Stimulated activated CD4-positive, alpha-beta T cell treated with anti-CD3 and anti-CD28 coated beads, Interleukin-4, amount 100 ng/mL, for 4 hours (primary cell): ENCODE measurements around the gene SDHD.
A peak's percentile ranks its signal among the peaks of the same experiment; 100 is the strongest.
"Not testable (repeated sequence)": the region's sequence is repeated elsewhere in the genome, so short reads cannot be mapped to it uniquely, and the experiment has no call there.

Experiments used
- DNase-seq, 2 experiments: peaks; one replicate each; pipeline ENCODE4 v3.0.0-alpha.2; 2020

Gene SDHD

DNA sequence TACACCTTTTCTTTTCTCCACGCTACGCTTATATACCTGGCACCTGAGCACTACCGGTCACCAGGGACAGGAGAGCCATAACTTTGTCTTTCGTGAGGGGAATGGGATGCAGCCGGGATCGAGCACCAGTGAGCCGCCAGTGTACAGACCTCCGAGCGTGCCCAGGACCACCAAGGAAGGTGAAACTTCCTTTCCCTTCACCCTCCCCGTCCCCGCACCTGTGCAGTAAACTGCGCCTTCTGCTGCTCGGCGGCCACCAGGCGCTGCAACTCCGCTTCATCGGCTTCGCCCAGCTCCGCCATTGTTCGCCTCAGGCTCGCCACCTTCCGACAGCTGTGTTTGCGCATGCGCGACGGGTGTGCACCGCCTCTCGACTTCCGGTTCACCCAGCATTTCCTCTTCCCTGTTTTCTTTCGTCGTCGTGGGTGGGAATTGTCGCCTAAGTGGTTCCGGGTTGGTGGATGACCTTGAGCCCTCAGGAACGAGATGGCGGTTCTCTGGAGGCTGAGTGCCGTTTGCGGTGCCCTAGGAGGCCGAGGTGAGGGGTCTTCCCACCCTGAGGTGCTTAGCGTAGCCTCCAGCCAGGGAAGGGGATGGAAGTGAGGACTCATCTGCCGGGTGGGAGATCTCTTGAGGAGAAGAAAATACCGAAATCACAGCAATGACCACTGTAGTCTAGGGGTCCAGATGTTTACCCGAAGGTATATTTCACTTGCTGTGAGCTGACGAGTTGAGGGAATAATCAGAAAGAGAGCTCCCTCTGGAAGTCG is at the start of gene SDHD, which contains the start of gene TIMM8B:
TSS of gene SDHD (plus strand) at position 452 of the 770 bp plus-strand sequence. CDS start at position 487, 35 bp downstream.
TSS of gene TIMM8B (minus strand) at position 335 of the 770 bp plus-strand sequence. CDS start at position 302, 33 bp downstream.
- DNase-seq = peak; percentile 89 to 94

DNA sequence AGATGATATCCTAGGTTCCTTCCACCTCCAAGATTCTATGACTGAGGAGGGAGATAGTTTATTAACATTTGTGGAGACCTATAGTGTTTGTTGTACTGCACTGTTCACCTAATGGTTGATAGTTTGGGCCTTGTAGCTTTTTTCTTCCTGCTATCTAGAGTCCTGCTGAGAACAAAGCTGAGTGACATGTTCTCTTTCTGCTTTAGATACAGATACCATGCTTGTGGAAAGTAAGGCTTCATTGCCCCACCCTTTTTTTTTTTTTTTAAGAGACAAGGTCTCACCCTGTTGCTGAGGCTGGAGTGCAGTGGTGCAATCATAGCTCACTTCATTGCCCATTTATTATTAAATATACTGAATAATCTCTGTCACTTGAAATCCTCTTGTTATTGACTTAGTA is 49.1 kb upstream of the SDHD start:
- DNase-seq = no peak

DNA sequence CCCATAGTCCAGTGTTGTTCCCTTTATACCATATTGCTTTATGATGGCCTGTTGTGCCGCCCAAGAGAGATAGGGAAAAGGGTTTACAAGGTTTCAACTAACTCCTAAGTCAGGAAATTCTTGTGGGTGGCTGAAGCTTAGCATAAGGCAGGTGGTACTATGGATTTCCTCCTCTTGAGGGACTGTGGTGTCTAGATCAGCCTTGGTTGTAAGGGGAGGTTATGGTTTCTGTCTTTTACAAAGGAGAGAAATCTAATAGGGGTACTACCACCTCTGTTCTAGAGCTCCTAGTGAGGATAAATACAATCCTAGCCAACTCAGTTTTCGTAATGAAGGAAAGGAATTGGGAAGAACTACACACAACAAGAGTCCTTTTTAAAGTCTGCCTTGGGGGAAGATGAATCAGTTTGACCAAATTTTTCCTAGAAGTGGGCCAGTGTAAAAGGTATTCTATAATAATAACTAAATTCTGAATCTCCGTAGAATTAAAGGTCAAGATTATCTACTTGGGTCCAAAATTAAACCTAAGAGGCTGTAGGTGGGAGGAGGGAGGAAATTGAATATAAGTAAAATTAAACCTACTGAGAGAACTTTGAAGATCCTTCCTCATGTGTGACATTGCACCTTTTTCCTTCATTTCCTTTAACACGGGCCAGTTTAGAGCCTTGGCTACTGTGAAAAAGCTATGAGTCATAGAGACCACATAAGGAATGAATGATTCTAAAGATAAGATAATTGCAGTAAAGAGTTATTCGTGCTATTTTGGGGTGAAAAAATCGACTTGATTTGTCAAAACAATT is 44.3 kb upstream of the SDHD start:
- DNase-seq = no peak

DNA sequence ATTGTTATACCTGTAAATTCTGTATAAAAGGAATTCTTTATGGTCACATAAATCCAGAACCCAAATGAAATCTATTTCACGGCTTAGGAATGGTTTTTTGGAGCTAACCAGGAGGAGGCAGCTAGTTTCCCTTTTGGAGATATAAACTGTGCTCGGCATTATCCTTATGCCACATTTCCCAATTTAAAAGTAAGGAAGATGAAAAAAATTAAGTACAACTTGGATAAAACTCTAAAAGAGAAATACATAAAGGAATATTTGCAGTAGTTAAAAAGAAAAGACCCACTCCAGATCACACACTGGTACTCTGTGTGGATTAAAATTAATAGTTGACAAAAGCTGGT is 43.7 kb upstream of the SDHD start:
- no peak for DNase-seq

DNA sequence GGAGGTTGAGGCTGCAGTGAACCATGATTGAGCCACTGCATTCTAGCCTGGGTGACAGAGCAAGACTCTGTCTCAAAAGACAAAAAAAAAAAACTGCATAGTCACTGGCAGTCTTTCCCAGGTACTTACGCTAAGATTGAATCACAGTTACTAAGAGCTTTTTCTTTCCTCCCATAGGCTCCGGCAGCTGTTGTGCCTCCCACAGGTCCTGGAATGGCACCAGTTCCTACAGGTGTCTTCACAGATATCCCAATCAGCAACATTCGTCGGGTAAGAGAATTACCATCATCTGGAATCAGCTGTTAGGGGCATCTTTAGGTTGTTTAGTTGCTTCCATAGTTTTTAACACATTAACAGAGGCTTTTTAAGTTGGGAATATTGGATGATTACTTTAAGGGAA is 41.7 kb upstream of the SDHD start:
- no peak for DNase-seq

DNA sequence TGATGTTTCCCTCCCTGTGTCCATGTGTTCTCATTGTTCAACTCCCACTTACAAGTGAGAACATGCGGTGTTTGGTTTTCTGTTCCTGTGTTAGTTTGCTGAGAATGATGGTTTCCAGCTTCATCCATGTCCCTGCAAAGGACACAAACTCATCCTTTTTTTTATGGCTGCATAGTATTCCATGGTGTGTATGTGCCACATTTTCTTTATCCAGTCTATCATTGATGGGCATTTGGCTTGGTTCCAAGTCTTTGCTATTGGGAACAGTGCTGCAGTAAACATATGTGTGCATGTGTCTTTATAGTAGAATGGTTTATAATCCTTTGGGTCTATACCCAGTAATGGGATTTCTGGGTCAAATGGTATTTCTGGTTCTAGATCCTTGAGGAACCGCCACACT is 40.0 kb upstream of the SDHD start:
- DNase-seq = not testable (repeated sequence)

DNA sequence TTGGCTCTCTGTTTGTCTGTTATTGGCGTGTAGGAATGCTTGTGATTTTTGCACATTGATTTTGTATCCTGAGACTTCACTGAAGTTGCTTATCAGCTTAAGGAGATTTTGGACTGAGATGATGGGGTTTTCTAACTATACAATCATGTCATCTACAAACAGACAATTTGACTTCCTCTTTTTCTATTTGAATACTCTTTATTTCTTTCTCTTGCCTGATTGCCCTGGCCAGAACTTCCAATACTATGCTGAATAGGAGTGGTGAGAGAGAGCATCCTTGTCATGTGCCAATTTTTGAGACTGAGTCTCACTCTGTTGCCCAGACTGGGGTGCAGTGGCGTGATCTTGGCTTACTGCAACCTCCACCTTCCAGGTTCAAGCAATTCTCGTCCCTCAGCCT is 38.4 kb upstream of the SDHD start:
- DNase-seq = not testable (repeated sequence)

DNA sequence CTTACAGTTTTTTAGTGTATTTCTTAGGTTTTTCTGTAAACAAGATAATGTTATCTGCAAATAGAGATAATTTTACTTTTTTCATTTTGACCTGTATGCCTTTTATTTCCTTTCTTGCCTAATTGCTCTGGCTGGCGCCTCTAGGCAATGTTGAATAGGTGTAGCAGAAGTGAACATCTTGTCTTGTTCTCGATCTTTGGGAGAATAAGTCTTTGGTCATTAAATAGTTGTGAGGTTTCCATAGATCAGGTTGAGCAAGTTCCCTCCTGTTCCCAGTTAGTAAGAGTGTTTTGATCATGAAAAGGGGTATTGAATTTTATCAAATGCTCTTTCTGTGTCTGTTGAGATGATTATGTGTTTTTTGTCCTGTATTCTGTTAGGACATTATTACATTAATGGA is 36.9 kb upstream of the SDHD start:
- DNase-seq = no peak

DNA sequence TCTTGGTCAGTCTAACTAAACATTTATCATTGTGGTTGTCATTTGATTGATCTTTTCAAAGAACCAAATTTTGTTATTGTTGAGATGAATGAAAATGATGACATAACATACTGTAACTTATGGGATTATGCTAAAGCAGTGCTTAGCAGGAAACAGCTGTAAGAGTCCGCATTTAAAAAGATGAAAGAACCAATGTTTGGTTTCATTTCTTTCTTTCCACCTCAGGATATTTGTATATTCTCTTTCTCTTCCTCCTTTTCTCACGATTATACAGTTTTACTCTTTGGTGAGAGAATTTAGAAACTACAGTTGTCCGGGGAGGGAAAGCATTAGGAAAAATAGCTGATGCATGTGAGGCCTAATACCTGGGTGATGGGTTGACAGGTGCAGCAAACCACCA is 36.0 kb upstream of the SDHD start:
- DNase-seq = no peak

DNA sequence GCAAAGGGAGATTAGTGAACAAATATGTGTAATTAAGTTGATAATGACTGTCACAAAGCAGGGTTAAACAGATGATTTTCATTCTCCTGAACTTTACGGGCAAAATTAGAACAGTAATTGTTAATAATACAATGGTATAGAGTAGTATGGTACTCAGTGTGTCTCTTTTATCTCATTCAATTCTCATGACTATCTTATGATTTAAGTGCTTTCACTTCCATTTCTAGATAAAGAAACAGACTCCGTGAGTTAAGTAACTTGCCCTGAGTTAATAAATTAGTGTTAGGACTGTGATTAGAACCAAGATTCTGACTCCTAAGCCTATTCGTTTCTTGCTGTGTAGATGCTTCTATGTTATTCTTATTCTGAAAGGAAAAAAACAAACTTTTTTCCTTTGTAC is 34.9 kb upstream of the SDHD start:
- no peak for DNase-seq

DNA sequence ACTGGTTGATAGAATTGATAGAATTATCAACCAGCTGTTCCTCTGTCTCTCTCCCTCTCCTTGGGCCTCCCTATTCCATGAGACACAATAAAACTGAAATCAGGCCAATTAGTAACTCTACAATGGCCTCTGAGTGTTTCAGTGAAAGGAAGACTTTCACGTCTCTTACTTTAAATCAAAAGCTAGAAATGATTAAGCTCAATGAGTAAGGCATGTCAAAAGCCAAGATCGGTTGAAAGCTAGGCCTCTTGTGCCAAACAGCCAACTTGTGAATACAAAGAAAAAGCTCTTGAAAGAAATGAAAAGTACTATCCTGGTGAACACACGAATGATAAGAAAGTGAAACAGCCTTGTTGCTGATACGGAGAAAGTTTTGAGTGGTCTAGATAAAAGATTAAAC is 29.5 kb upstream of the SDHD start:
- no peak for DNase-seq

DNA sequence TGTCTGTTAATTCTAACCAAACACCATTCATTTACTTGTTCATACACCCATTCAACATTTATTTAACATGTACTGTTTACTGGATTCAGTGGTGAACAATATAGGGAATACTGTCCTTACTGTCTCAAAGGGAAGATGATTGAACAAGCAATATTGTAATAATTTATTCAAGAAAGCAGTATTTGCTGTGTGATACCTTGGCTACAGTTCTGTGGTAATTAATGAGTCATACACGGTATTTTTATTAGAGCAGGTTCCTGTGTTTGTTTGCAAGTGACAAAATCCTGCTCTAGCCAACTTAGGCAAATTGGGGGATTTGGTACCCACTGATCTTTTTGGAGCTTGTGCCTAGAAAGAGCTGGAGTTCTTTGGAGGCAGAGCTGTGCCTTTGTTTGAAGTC is 28.6 kb upstream of the SDHD start:
- no peak for DNase-seq

DNA sequence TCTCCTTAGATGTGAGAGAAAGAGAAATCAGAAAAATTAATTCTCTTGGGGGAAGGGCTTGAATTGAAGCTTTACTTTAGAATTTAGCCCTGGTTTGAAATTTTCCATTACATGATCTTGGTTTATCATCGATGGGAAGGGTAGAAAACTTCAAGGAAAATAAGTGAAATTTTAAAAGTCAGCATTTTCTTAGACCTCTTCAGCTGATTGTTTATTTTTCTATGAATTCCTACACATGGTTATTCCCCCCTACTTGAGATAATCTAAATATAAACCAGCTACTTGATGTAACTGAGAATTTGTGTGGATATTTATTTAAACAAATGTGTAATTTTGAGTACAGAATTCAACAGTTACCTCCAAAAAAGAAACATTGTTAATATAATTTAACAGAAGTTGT is 23.8 kb upstream of the SDHD start:
- no peak for DNase-seq

DNA sequence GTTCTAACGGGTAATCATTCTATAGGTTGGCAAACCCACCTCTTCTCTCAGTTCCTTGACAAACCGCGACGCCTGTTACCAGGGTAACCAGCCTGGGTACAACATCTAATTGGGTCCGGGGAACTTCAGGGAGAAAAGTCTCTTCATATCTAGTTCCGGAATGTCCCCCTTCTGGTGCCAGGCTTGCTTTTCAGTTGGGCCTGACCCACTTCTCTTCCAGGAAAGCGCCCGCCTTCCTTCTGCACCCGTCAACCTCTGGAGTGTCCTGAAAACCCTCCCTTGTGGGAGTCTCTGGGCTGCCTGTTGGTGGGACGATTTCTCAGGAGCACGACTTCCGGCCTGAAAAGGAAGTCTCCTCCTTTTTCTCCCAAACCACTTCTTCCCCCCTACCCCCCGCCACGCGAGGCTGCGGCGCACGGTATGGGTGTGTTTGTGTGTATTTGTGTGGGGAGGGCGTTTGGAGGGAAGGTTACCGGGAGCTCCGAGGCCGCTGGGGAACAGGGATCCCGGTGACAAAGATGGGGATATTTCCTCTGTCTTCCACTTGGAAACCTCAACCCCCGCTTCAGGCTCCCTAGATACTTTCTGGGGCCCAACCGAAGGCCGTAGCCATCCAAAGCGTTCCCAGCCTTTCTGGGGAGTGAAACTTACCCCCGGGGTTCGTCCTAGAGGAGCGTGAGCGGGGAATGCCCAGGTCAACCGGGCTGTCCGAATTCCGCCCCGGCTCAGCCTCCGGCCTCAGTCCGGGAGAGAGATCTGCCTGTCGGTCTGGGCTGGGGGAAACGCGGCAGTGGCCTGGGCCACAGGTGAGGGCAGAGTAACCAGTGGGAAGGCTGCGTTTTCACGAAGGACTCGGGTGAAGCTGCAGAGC is 12.5 kb upstream of the SDHD start, which contains the start of the genes NKAPD1 and PIH1D2:
TSS of gene NKAPD1 (plus strand) at position 359 of the 871 bp plus-strand sequence. CDS start 1,276 bp downstream, outside the sequence.
TSS of gene PIH1D2 (minus strand) at position 77 of the 871 bp plus-strand sequence. CDS start 843 bp downstream, outside the sequence.
- peak; percentile 63 to 76 for DNase-seq

DNA sequence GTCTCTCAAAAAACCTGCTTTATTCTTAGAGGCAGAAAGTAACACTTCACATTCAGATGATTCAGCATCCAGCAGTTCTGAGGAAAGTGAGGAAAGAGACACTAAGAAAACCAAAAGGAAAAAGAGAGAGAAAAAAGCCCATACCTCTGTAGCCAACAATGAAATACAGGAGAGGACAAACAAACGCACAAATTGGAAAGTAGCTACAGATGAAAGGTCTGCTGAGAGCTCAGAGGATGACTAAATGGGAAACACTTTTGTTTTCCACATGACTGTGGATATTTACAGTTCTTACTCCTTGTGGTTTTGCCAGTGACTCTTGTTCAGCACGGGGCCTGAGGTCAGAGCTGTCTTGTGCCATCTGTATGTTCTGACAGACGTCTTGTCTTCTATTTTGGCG is 3.9 kb upstream of the SDHD start:
- DNase-seq = no peak

DNA sequence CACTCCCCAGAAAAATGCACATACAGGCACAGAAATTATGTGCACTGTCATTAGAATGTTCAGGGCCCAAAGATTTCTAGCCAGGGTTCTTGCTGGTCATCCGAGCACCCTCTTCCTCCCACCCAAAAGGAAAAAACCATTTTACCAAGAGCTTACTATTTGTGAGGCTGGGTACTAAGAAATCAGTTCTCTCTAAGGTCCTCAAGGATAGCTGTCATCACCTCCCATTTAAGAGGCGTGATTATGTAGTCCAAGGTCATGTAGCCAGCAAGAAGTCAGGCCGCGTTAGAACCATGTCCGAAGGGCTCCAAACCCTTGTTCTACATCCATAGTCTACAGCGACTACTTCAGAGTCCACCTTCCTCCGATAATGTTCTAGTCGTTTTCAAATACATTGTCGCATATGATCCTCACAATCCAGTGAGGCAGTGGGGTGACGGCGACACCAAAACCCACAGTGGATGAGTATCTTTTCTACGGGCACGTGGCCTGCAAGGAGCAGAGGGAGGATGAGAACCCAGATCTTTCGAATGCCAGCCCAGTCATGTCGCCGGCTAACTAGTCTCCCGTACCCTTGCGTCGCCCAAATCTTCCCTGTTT is 751 bp upstream of the SDHD start:
- peak; percentile 32 to 34 for DNase-seq

DNA sequence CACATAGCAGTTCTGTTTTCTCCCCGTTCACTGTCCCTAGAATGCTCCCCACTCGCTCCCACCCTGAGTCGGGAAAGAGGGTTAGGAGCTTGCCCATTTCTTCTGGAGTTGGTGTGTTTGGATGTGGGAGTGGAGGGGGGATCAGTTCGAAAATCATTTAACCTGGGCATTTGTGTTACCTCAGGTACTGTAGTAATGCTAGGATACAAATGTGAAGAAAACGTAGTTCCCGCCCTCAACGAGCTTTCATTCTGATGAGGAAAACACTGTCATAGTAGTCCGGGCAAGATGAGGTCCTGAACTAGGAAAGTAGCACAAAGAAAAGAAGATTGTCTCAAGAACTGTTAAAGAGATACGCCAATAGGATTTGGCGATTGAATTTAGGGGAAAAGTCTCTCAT is 539 bp downstream of the SDHD start:
- no peak for DNase-seq

DNA sequence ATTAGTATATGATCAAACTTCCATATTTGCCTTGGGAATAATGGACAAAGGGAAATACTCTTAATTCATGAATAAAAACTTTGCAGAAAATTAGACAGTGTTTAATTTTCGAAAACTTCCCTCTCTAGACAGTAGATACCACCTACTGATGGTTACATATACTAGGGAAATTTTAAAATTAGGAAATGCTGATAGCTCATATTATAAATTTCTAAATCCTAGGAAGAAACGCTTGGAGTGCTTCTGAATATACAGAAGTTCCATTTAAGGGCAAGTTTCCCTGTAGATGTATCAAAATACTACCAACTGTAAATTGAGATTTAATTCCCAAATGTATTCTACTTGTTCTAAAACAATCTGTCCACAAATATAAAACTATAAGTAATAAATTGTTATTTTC is 8.6 kb downstream of the SDHD start:
- not testable (repeated sequence) for DNase-seq

DNA sequence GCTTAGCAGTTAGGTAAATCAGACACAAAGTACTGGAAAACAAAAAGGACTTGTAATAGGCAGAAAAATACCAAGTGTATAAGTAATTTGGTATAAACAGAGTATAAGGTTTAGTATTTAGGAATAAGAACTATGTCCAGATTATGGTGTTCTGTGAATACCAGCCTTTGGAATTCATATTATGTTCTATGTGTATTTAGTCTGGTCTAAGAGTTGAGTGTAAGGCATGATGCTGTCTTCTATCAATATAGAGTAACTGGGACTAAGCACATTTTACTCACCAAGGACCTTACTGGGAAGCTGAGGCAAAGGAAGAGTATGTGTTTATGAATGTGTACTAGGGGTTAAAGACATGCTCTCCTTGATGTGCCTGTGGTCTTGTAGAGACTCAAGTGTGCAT is 9.5 kb downstream of the SDHD start:
- no peak for DNase-seq

DNA sequence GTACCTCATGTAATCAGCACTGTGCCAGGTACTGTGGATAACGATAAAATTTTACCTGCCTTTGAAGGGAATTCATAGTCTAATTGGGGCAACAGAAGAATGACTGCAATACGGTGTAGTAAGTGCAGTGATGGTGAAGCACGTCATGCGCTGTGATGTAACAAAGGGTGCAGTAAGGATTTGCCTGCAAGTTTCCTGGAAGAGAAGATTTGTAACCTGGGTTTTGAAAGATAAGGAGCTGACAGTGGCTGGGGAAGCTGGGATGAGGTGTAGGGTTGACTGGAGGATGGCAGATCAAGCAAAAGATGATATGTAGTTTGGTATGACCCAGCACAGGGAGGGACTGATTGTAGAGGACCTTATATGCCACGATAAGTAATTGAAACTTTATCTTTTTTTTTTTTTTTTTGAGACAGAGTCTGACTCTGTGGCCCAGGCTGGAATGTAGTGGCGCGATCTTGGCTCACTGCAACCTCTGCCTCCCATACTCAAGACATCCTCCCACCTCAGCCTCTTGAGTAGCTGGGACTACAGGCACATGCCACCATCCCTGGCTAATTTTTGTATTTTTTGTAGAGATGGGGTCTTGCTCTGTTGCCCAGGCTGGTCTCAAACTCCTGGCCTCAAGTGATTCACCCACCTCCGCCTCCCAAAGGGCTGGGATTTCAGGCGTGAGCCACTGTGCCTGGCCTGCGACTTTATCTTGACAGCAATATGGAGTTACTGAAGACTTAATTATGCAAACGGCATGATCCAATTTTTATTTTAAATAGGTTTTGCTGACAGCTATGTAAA is 11.3 kb downstream of the SDHD start:
- DNase-seq = no peak

DNA sequence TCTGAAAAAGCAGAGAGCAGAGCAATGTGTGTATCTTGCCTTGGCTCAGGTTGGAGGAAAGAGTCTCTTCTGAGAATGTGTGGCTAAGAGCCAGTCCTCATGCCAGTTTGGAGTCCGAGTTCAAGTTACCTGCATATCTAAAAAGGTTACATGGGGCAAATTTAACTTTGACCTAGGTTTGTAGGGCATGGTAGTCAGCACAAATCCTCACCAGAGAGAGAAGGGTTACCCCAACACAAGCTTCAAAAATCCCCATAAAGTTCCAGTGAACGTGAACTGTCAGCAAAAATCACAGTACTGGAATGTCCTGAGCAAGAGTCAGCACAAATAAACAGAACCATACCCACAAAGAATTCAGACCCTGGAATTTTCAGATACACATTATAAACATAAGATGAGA is 13.8 kb downstream of the SDHD start:
- no peak for DNase-seq

DNA sequence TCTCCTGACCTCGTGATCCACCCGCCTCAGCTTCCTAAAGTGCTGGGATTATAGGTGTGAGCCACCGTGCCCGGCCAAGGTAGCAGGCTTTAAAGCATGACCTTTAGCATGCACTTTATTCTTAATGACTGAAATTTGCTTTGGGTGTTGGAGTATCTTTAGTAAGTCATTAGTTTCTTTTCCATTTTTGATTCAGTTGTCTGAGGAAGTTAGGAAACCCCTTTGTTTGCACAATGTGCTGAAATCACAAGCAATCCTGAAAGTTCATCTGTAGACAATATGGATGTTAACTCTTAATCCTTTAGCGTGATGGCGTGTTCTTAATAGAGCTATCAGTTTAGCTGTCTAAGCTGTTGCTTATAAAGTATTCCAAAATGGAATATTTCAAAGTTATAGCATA is 16.8 kb downstream of the SDHD start:
- no peak for DNase-seq
